SH-SY5Y (cell line): ENCODE results near the gene ADAMTS3.

Experiments
- GATA2 ChIP-seq: IDR thresholded peaks from 2 replicates; pipeline ENCODE4 v1.6.1; 2011; ENCODE audit warnings: mild to moderate bottlenecking, low read depth, low read length
- GATA3 ChIP-seq: IDR thresholded peaks from 2 replicates; pipeline ENCODE4 v1.6.1; 2011; ENCODE audit warnings: low read depth, mild to moderate bottlenecking, low read length, moderate library complexity

DNA sequence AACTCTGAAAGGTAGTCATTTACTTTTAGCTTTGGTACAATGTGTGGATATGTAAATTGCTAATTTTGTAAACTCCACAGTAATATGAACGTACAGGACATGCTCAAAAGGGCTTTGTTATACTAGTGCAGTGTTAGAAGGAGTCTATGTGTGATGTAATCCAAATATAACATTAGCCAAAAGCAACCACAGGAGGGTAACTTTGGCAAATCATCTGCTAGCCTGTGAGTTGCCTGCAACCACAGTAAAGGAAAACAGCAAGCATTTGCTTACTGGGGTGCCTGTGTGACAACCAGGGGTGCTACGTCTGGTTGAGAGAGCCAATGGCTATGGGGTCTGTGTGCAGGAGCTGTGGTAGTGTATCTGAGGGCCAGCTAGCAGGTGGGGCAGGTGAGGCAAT lies 245.8 kb downstream of the ADAMTS3 start:
- TF ChIP-seq GATA2 (no peak), GATA3 (no peak)
